Measurements from ENCODE around the gene BHLHA15. TPM values are rescaled to one million over a fixed set of nuclear protein-coding genes. Genes with fewer than 3 reads are reported as not detected.

Gene BHLHA15
- 2.4 TPM for polyA plus RNA-seq (2013, experiment 1 of 2)
- polyA plus RNA-seq (2013, experiment 2 of 2): 2.2 TPM

GRCh38 chr7:98211221-98211675 is at the start of gene BHLHA15:
Gene BHLHA15, plus strand, starts transcription at chr7:98211439. Its CDS starts 871 bp downstream, at chr7:98212310.
- Histone ChIP-seq H3K4me3 (ENCODE audit: low read length in 2 of 2) (peak within 1 kb of the TSS in 1 of 2 donors; percentile 69), H3K9me3 (replicated peaks in 1 of 2; ENCODE audit: control insufficient read depth in 2 of 2, insufficient read depth in 1 of 2, low read depth in 1 of 2, low read length in 2 of 2) (no peaks in the 10 kb centered on the region), H3K4me1 (ENCODE audit: control insufficient read depth in 2 of 2, insufficient read depth in 1 of 2, low read depth in 1 of 2, low read length in 2 of 2) (peaks cover 0 to 6% of the 10 kb centered on the region in 2 donors), H3K4me2 (ENCODE audit: insufficient read depth, low read length, poor library complexity, severe bottlenecking) (peak within 1 kb of the TSS; percentile 80), H3K14ac (ENCODE audit: low read length) (peak within 1 kb of the TSS; percentile 56), H3K36me3 (replicated peaks in 1 of 2; ENCODE audit: control insufficient read depth in 2 of 2, insufficient read depth in 2 of 2, low read length in 2 of 2) (peaks cover 9 to 24% of the 10 kb centered on the region in 2 donors), H3K4ac (ENCODE audit: low read length) (no peak within 1 kb of the TSS), H4K8ac (ENCODE audit: low read depth, low read length) (peak within 1 kb of the TSS; percentile 82), H2AK5ac (ENCODE audit: low read depth, low read length) (peak within 1 kb of the TSS; percentile 99), H4K91ac (ENCODE audit: low read depth, low read length, poor library complexity) (no peak within 1 kb of the TSS), H3K27me3 (ENCODE audit: control insufficient read depth in 3 of 3, insufficient read depth in 3 of 3, low read depth in 1 of 3, low read length in 3 of 3) (no peaks in the 10 kb centered on the region), H2BK12ac (ENCODE audit: low read length) (peak within 1 kb of the TSS; percentile 1), H3K79me1 (ENCODE audit: low read depth, low read length) (peaks cover 5% of the 10 kb centered on the region), H2BK5ac (ENCODE audit: low read length) (peak within 1 kb of the TSS; percentile 75), H3K23ac (ENCODE audit: low read depth, low read length, poor library complexity) (peak within 1 kb of the TSS; percentile 73), H2AFZ (ENCODE audit: low read length) (no peak within 1 kb of the TSS), H3K9ac (ENCODE audit: low read depth, low read length, poor library complexity) (peak within 1 kb of the TSS; percentile 60), H2BK15ac (ENCODE audit: low read length) (peak within 1 kb of the TSS; percentile 89), H3K18ac (ENCODE audit: low read length) (peak within 1 kb of the TSS; percentile 87), H3K27ac (replicated peaks; ENCODE audit: low read length) (peak within 1 kb of the TSS; percentile 31), H2BK120ac (ENCODE audit: low read depth, low read length) (peak within 1 kb of the TSS; percentile 72)
- no peak for DNase-seq (ENCODE audit: low spot score)
- no CpG with 5 or more reads among the region's 45 CpGs for WGBS, 2 donors (ENCODE audit: extremely low coverage in 2 of 2, insufficient read length in 2 of 2, insufficient replicate concordance in 1 of 2)

GRCh38 chr7:98162758-98163157 is 48.5 kb upstream of the BHLHA15 start:
- H2BK15ac ChIP-seq (ENCODE audit: low read length): no peak overlapping the region
- peaks cover 4% of the 10 kb centered on the region for H3K79me1 ChIP-seq (ENCODE audit: low read depth, low read length)
- H3K4ac ChIP-seq (ENCODE audit: low read length): no peak overlapping the region
- H3K27ac ChIP-seq (replicated peaks; ENCODE audit: low read length): no peak overlapping the region
- H3K9ac ChIP-seq (ENCODE audit: low read depth, low read length, poor library complexity): no peak overlapping the region
- no peak overlapping the region for H2AK5ac ChIP-seq (ENCODE audit: low read depth, low read length)
- H3K18ac ChIP-seq (ENCODE audit: low read length): no peak overlapping the region
- H4K8ac ChIP-seq (ENCODE audit: low read depth, low read length): no peak overlapping the region
- H2BK120ac ChIP-seq (ENCODE audit: low read depth, low read length): no peak overlapping the region
- no peak for DNase-seq (ENCODE audit: low spot score)
- no peak overlapping the region for H2BK5ac ChIP-seq (ENCODE audit: low read length)
- peaks cover 6 to 24% of the 10 kb centered on the region in 2 donors for H3K36me3 ChIP-seq (replicated peaks in 1 of 2; ENCODE audit: control insufficient read depth in 2 of 2, insufficient read depth in 2 of 2, low read length in 2 of 2)
- no peak overlapping the region for H2BK12ac ChIP-seq (ENCODE audit: low read length)
- no peak overlapping the region for H3K23ac ChIP-seq (ENCODE audit: low read depth, low read length, poor library complexity)
- no peak overlapping the region for H3K4me3 ChIP-seq (ENCODE audit: low read length in 2 of 2)
- no CpG with 5 or more reads among the region's 3 CpGs for WGBS, 2 donors (ENCODE audit: extremely low coverage in 2 of 2, insufficient read length in 2 of 2, insufficient replicate concordance in 1 of 2)
- no peaks in the 10 kb centered on the region for H3K27me3 ChIP-seq (ENCODE audit: control insufficient read depth in 3 of 3, insufficient read depth in 3 of 3, low read depth in 1 of 3, low read length in 3 of 3)
- H3K9me3 ChIP-seq (replicated peaks in 1 of 2; ENCODE audit: control insufficient read depth in 2 of 2, insufficient read depth in 1 of 2, low read depth in 1 of 2, low read length in 2 of 2): peaks cover 2 to 3% of the 10 kb centered on the region in 2 donors
- H2AFZ ChIP-seq (ENCODE audit: low read length): no peak overlapping the region
- no peak overlapping the region for H3K14ac ChIP-seq (ENCODE audit: low read length)
- H4K91ac ChIP-seq (ENCODE audit: low read depth, low read length, poor library complexity): no peak overlapping the region
- no peaks in the 10 kb centered on the region for H3K4me1 ChIP-seq (ENCODE audit: control insufficient read depth in 2 of 2, insufficient read depth in 1 of 2, low read depth in 1 of 2, low read length in 2 of 2)
- no peak overlapping the region for H3K4me2 ChIP-seq (ENCODE audit: insufficient read depth, low read length, poor library complexity, severe bottlenecking)

- peaks cover 0 to 1% of the 10 kb centered on the region in 2 donors for H3K9me3 ChIP-seq (replicated peaks in 1 of 2; ENCODE audit: control insufficient read depth in 2 of 2, insufficient read depth in 1 of 2, low read depth in 1 of 2, low read length in 2 of 2)
- H3K4me3 ChIP-seq (ENCODE audit: low read length in 2 of 2): no peak overlapping the region
- no peak overlapping the region for H2AFZ ChIP-seq (ENCODE audit: low read length)
- H3K4ac ChIP-seq (ENCODE audit: low read length): no peak overlapping the region
- H3K18ac ChIP-seq (ENCODE audit: low read length): no peak overlapping the region
- H2BK5ac ChIP-seq (ENCODE audit: low read length): no peak overlapping the region
- H3K14ac ChIP-seq (ENCODE audit: low read length): no peak overlapping the region
- no peak overlapping the region for H2BK15ac ChIP-seq (ENCODE audit: low read length)
- H2BK12ac ChIP-seq (ENCODE audit: low read length): no peak overlapping the region
- no peak overlapping the region for H3K23ac ChIP-seq (ENCODE audit: low read depth, low read length, poor library complexity)
- no peaks in the 10 kb centered on the region for H3K27me3 ChIP-seq (ENCODE audit: control insufficient read depth in 3 of 3, insufficient read depth in 3 of 3, low read depth in 1 of 3, low read length in 3 of 3)
- no peak overlapping the region for H4K91ac ChIP-seq (ENCODE audit: low read depth, low read length, poor library complexity)
- no peak overlapping the region for H4K8ac ChIP-seq (ENCODE audit: low read depth, low read length)
- H3K36me3 ChIP-seq (replicated peaks in 1 of 2; ENCODE audit: control insufficient read depth in 2 of 2, insufficient read depth in 2 of 2, low read length in 2 of 2): peaks cover 7 to 19% of the 10 kb centered on the region in 2 donors
- no peak overlapping the region for H2AK5ac ChIP-seq (ENCODE audit: low read depth, low read length)
- H3K4me1 ChIP-seq (ENCODE audit: control insufficient read depth in 2 of 2, insufficient read depth in 1 of 2, low read depth in 1 of 2, low read length in 2 of 2): no peaks in the 10 kb centered on the region
- H3K27ac ChIP-seq (replicated peaks; ENCODE audit: low read length): no peak overlapping the region
- WGBS, 2 donors (ENCODE audit: extremely low coverage in 2 of 2, insufficient read length in 2 of 2, insufficient replicate concordance in 1 of 2): no CpG with 5 or more reads among the region's 7 CpGs
- H3K4me2 ChIP-seq (ENCODE audit: insufficient read depth, low read length, poor library complexity, severe bottlenecking): no peak overlapping the region
- no peak for DNase-seq (ENCODE audit: low spot score)
- H3K9ac ChIP-seq (ENCODE audit: low read depth, low read length, poor library complexity): no peak overlapping the region
- H2BK120ac ChIP-seq (ENCODE audit: low read depth, low read length): no peak overlapping the region
- peaks cover 4% of the 10 kb centered on the region for H3K79me1 ChIP-seq (ENCODE audit: low read depth, low read length)
Observed at GRCh38 chr7:98163269-98163668, 48.0 kb upstream of the BHLHA15 start.

- Histone ChIP-seq H4K8ac (ENCODE audit: low read depth, low read length) (no peak overlapping the region), H3K9ac (ENCODE audit: low read depth, low read length, poor library complexity) (no peak overlapping the region), H4K91ac (ENCODE audit: low read depth, low read length, poor library complexity) (no peak overlapping the region), H3K27me3 (ENCODE audit: control insufficient read depth in 3 of 3, insufficient read depth in 3 of 3, low read depth in 1 of 3, low read length in 3 of 3) (no peaks in the 10 kb centered on the region), H2AFZ (ENCODE audit: low read length) (no peak overlapping the region), H3K36me3 (replicated peaks in 1 of 2; ENCODE audit: control insufficient read depth in 2 of 2, insufficient read depth in 2 of 2, low read length in 2 of 2) (peaks cover 7 to 13% of the 10 kb centered on the region in 2 donors), H3K4me3 (ENCODE audit: low read length in 2 of 2) (no peak overlapping the region), H3K9me3 (replicated peaks in 1 of 2; ENCODE audit: control insufficient read depth in 2 of 2, insufficient read depth in 1 of 2, low read depth in 1 of 2, low read length in 2 of 2) (peaks cover 0 to 1% of the 10 kb centered on the region in 2 donors), H3K79me1 (ENCODE audit: low read depth, low read length) (peaks cover 4% of the 10 kb centered on the region), H3K14ac (ENCODE audit: low read length) (peak overlapping the region; percentile 6), H3K27ac (replicated peaks; ENCODE audit: low read length) (no peak overlapping the region), H2AK5ac (ENCODE audit: low read depth, low read length) (no peak overlapping the region), H3K18ac (ENCODE audit: low read length) (no peak overlapping the region), H2BK15ac (ENCODE audit: low read length) (no peak overlapping the region), H3K4me2 (ENCODE audit: insufficient read depth, low read length, poor library complexity, severe bottlenecking) (no peak overlapping the region), H2BK12ac (ENCODE audit: low read length) (no peak overlapping the region), H3K4me1 (ENCODE audit: control insufficient read depth in 2 of 2, insufficient read depth in 1 of 2, low read depth in 1 of 2, low read length in 2 of 2) (no peaks in the 10 kb centered on the region), H3K4ac (ENCODE audit: low read length) (no peak overlapping the region), H2BK120ac (ENCODE audit: low read depth, low read length) (no peak overlapping the region), H2BK5ac (ENCODE audit: low read length) (no peak overlapping the region), H3K23ac (ENCODE audit: low read depth, low read length, poor library complexity) (no peak overlapping the region)
- no CpG with 5 or more reads among the region's 16 CpGs for WGBS, 2 donors (ENCODE audit: extremely low coverage in 2 of 2, insufficient read length in 2 of 2, insufficient replicate concordance in 1 of 2)
- DNase-seq (ENCODE audit: low spot score): no peak
Observed at GRCh38 chr7:98163704-98164494, 47.3 kb upstream of the BHLHA15 start.

Measured in neuronal stem cell (in vitro differentiated cells).